ENCODE results near the gene LDLRAD1. TPM values are rescaled to one million over a fixed set of nuclear protein-coding genes. Genes with fewer than 3 reads are reported as not detected.
A peak's percentile ranks its signal among the peaks of the same experiment; 100 is the strongest.
"Not testable (repeated sequence)": the region's sequence is repeated elsewhere in the genome, so short reads cannot be mapped to it uniquely, and the experiment has no call there.

The LDLRAD1 gene
- total RNA-seq, 2 experiments from 2014 or later = not detected

GRCh38 chr1:54052934-54053744 lies 35.2 kb upstream of the LDLRAD1 start, which contains the start of the genes TCEANC2 and TMEM59:
Gene TCEANC2, plus strand, starts transcription at chr1:54053608. Its CDS starts 815 bp downstream, at chr1:54054423.
Gene TMEM59, minus strand, starts transcription at chr1:54053204. Its CDS starts 16 bp downstream, at chr1:54053188.
- intact Hi-C loops (cut with micrococcal nuclease) = loop anchor here (5.0 kb wide), 3 partner anchors 166 to 354 kb away; partner anchors contain the start of genes NDC1, SSBP3 and YIPF1
- peaks cover 19% of the 10 kb centered on the region for H3K36me3 Mint-ChIP-seq (ENCODE audit: low read depth)
- DNase-seq (peak; percentile 99), ATAC-seq (peak; percentile 95)
- ChIA-PET CTCF (interaction anchor here (0.8 to 4.1 kb wide), 10 partner anchors 9 to 722 kb away, joined by 3 to 14 read pairs (median 4); partner anchors contain the start of gene NDC1), POLR2A (interaction anchor here (1.0 to 1.8 kb wide), 4 partner anchors 13 to 216 kb away, joined by 3 to 7 read pairs (median 4); no protein-coding TSS in a partner anchor)
- H3K4me1 Mint-ChIP-seq (ENCODE audit: low read depth) = peaks cover 31% of the 10 kb centered on the region
- no peak within 1 kb of the TSS for H3K4me3 Mint-ChIP-seq
- no peak within 1 kb of the TSS for H3K27ac Mint-ChIP-seq
- no peaks in the 10 kb centered on the region for H3K27me3 Mint-ChIP-seq
- no peaks in the 10 kb centered on the region for H3K9me3 Mint-ChIP-seq
- TF ChIP-seq, protein P1, sequence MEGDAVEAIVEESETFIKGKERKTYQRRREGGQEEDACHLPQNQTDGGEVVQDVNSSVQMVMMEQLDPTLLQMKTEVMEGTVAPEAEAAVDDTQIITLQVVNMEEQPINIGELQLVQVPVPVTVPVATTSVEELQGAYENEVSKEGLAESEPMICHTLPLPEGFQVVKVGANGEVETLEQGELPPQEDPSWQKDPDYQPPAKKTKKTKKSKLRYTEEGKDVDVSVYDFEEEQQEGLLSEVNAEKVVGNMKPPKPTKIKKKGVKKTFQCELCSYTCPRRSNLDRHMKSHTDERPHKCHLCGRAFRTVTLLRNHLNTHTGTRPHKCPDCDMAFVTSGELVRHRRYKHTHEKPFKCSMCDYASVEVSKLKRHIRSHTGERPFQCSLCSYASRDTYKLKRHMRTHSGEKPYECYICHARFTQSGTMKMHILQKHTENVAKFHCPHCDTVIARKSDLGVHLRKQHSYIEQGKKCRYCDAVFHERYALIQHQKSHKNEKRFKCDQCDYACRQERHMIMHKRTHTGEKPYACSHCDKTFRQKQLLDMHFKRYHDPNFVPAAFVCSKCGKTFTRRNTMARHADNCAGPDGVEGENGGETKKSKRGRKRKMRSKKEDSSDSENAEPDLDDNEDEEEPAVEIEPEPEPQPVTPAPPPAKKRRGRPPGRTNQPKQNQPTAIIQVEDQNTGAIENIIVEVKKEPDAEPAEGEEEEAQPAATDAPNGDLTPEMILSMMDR (IDR thresholded peaks at IDR 0.05) = no peak

GRCh38 chr1:54052431-54052933 lies 34.5 kb upstream of the LDLRAD1 start:
- TF ChIP-seq, protein P1 (IDR thresholded peaks at IDR 0.05) = no peak
- ATAC-seq (peak; percentile 17), DNase-seq (peak; percentile 43)
- ChIA-PET CTCF (interaction anchor here (1.2 to 4.1 kb wide), 8 partner anchors 9 to 437 kb away, joined by 3 to 14 read pairs (median 4); partner anchors contain the start of gene NDC1), POLR2A (interaction anchor here (1.0 to 1.8 kb wide), 3 partner anchors 12 to 171 kb away, joined by 4 to 7 read pairs (median 4); no protein-coding TSS in a partner anchor)
- Mint-ChIP-seq H3K4me1 (ENCODE audit: low read depth) (peaks cover 37% of the 10 kb centered on the region), H3K36me3 (ENCODE audit: low read depth) (peaks cover 15% of the 10 kb centered on the region), H3K27ac (no peak overlapping the region), H3K27me3 (no peaks in the 10 kb centered on the region), H3K9me3 (no peaks in the 10 kb centered on the region), H3K4me3 (no peak overlapping the region)
- intact Hi-C loops (cut with micrococcal nuclease) = loop anchor here (5.0 kb wide), 3 partner anchors 165 to 355 kb away; partner anchors contain the start of genes NDC1, SSBP3 and YIPF1

DNA sequence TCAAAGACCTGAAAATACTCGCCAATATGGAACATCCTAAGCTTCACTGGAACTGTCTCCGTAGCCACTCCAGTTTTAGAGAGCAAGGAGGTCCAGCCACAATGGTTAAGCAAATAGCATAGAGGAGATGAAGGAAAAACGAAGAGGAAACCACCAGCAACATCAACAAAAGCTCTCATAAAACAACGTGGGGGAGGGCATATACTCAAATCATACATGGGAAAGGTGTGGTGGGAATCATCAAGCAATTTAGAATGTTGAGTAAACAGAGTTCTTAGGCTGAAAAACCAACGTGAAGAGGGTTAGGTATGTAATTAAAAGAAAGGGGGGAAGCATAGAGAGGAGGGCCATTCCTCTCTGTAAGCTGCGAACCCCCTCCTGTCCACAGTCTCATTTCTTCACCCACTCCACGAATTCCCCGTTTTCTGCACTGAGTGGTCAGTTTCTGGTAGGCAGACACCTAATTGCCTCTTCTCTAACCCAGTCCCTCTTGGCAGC lies 34.0 kb upstream of the LDLRAD1 start:
- H3K36me3 Mint-ChIP-seq (ENCODE audit: low read depth) = peaks cover 12% of the 10 kb centered on the region
- intact Hi-C loops (cut with micrococcal nuclease) = loop anchor here (5.0 kb wide), 3 partner anchors 165 to 355 kb away; partner anchors contain the start of genes NDC1, SSBP3 and YIPF1
- peaks cover 41% of the 10 kb centered on the region for H3K4me1 Mint-ChIP-seq (ENCODE audit: low read depth)
- ChIA-PET CTCF (interaction anchor here (1.2 to 4.1 kb wide), 6 partner anchors 8 to 438 kb away, joined by 3 to 14 read pairs (median 7); no protein-coding TSS in a partner anchor), POLR2A (interaction anchor here (1.0 to 1.8 kb wide), 3 partner anchors 12 to 170 kb away, joined by 4 to 7 read pairs (median 4); no protein-coding TSS in a partner anchor)
- H3K9me3 Mint-ChIP-seq = no peaks in the 10 kb centered on the region
- no peak overlapping the region for H3K4me3 Mint-ChIP-seq
- no peak for DNase-seq
- TF ChIP-seq, protein P1 (IDR thresholded peaks at IDR 0.05) = no peak
- H3K27me3 Mint-ChIP-seq = no peaks in the 10 kb centered on the region
- no peak for ATAC-seq
- no peak overlapping the region for H3K27ac Mint-ChIP-seq

DNA sequence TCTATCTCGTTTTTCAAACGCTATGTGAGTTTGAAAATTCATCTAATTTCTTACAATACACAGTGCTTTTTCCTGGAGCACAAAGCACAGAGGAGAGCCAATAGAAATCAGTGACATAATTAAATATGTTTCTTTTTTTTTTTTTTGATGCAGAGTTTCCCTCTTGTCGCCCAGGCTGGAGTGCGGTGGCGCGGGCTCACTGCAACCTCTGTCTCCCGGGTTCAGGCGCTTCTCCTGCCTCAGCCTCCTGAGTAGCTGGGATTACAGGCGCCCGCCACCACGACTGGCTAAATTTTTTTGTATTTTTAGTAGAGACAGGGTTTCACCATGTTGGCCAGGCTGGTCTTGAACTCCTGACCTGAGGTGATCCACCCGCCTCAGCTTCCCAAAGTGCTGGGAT lies 32.4 kb upstream of the LDLRAD1 start:
- H3K36me3 Mint-ChIP-seq (ENCODE audit: low read depth); H3K27ac Mint-ChIP-seq; H3K27me3 Mint-ChIP-seq; ATAC-seq; DNase-seq; H3K4me3 Mint-ChIP-seq; POLR2A ChIA-PET; H3K9me3 Mint-ChIP-seq: not testable (repeated sequence)
- CTCF ChIA-PET = interaction anchor here (0.6 to 3.3 kb wide), 3 partner anchors 10 to 190 kb away, joined by 3 to 14 read pairs (median 8); no protein-coding TSS in a partner anchor
- H3K4me1 Mint-ChIP-seq (ENCODE audit: low read depth) = peaks cover 47% of the 10 kb centered on the region
- intact Hi-C loops (cut with micrococcal nuclease) = loop anchor here (5.0 kb wide), 3 partner anchors 163 to 357 kb away; partner anchors contain the start of genes NDC1, SSBP3 and YIPF1
